Measurements from ENCODE around the gene OR1J2.

OR1J2 gene

GRCh38 chr9:122510502-122510901 is at the start of gene OR1J2:
Gene OR1J2, plus strand, starts transcription at chr9:122510802. Its CDS starts 0 bp downstream, at chr9:122510802.
- DNase-seq (ENCODE audit: low read depth), result no peak
- H3K4me3 ChIP-seq (ENCODE audit: low read length), result no peak within 1 kb of the TSS
- no peaks in the 10 kb centered on the region for H3K27me3 ChIP-seq (replicated peaks; ENCODE audit: control insufficient read depth, insufficient read depth, low read length)
- no peaks in the 10 kb centered on the region for H3K4me1 ChIP-seq (ENCODE audit: control insufficient read depth, insufficient read depth, low read length)
- no peak within 1 kb of the TSS for H3K9ac ChIP-seq (ENCODE audit: low read length)
- no peaks in the 10 kb centered on the region for H3K9me3 ChIP-seq (ENCODE audit: control insufficient read depth, low read length)
- H3K36me3 ChIP-seq (ENCODE audit: control insufficient read depth, insufficient read depth, low read length, severe bottlenecking), result no peaks in the 10 kb centered on the region

- no peak for DNase-seq (ENCODE audit: low read depth)
- Histone ChIP-seq H3K9ac (ENCODE audit: low read length) (peak overlapping the region; percentile 79), H3K36me3 (ENCODE audit: control insufficient read depth, insufficient read depth, low read length, severe bottlenecking) (no peaks in the 10 kb centered on the region), H3K4me1 (ENCODE audit: control insufficient read depth, insufficient read depth, low read length) (peaks cover 22% of the 10 kb centered on the region), H3K9me3 (ENCODE audit: control insufficient read depth, low read length) (no peaks in the 10 kb centered on the region), H3K27me3 (replicated peaks; ENCODE audit: control insufficient read depth, insufficient read depth, low read length) (no peaks in the 10 kb centered on the region), H3K4me3 (ENCODE audit: low read length) (peak overlapping the region; percentile 83)
Measured at GRCh38 chr9:122463828-122464632, 46.6 kb upstream of the OR1J2 start.

GRCh38 chr9:122464633-122465567 is 45.7 kb upstream of the OR1J2 start:
- Histone ChIP-seq H3K9ac (ENCODE audit: low read length) (peak overlapping the region; percentile 79), H3K4me3 (ENCODE audit: low read length) (peak overlapping the region; percentile 83), H3K4me1 (ENCODE audit: control insufficient read depth, insufficient read depth, low read length) (peaks cover 30% of the 10 kb centered on the region), H3K36me3 (ENCODE audit: control insufficient read depth, insufficient read depth, low read length, severe bottlenecking) (no peaks in the 10 kb centered on the region), H3K27me3 (replicated peaks; ENCODE audit: control insufficient read depth, insufficient read depth, low read length) (no peaks in the 10 kb centered on the region), H3K9me3 (ENCODE audit: control insufficient read depth, low read length) (no peaks in the 10 kb centered on the region)
- peak; percentile 98 for DNase-seq (ENCODE audit: low read depth)

GRCh38 chr9:122466456-122466855 is 44.1 kb upstream of the OR1J2 start:
- Histone ChIP-seq H3K36me3 (ENCODE audit: control insufficient read depth, insufficient read depth, low read length, severe bottlenecking) (no peaks in the 10 kb centered on the region), H3K4me3 (ENCODE audit: low read length) (no peak overlapping the region), H3K9ac (ENCODE audit: low read length) (no peak overlapping the region), H3K9me3 (ENCODE audit: control insufficient read depth, low read length) (no peaks in the 10 kb centered on the region), H3K4me1 (ENCODE audit: control insufficient read depth, insufficient read depth, low read length) (peaks cover 30% of the 10 kb centered on the region), H3K27me3 (replicated peaks; ENCODE audit: control insufficient read depth, insufficient read depth, low read length) (no peaks in the 10 kb centered on the region)
- no peak for DNase-seq (ENCODE audit: low read depth)

GRCh38 chr9:122468735-122469134 is 41.9 kb upstream of the OR1J2 start:
- Histone ChIP-seq H3K36me3 (ENCODE audit: control insufficient read depth, insufficient read depth, low read length, severe bottlenecking) (no peaks in the 10 kb centered on the region), H3K9me3 (ENCODE audit: control insufficient read depth, low read length) (no peaks in the 10 kb centered on the region), H3K9ac (ENCODE audit: low read length) (peak overlapping the region; percentile 61), H3K27me3 (replicated peaks; ENCODE audit: control insufficient read depth, insufficient read depth, low read length) (no peaks in the 10 kb centered on the region), H3K4me3 (ENCODE audit: low read length) (peak overlapping the region; percentile 55), H3K4me1 (ENCODE audit: control insufficient read depth, insufficient read depth, low read length) (peaks cover 30% of the 10 kb centered on the region)
- peak; percentile 73 for DNase-seq (ENCODE audit: low read depth)

GRCh38 chr9:122474561-122474960 is 36.0 kb upstream of the OR1J2 start:
- no peaks in the 10 kb centered on the region for H3K9me3 ChIP-seq (ENCODE audit: control insufficient read depth, low read length)
- H3K9ac ChIP-seq (ENCODE audit: low read length), result no peak overlapping the region
- no peak for DNase-seq (ENCODE audit: low read depth)
- H3K4me3 ChIP-seq (ENCODE audit: low read length), result no peak overlapping the region
- H3K4me1 ChIP-seq (ENCODE audit: control insufficient read depth, insufficient read depth, low read length), result peaks cover 12% of the 10 kb centered on the region
- H3K36me3 ChIP-seq (ENCODE audit: control insufficient read depth, insufficient read depth, low read length, severe bottlenecking), result no peaks in the 10 kb centered on the region
- H3K27me3 ChIP-seq (replicated peaks; ENCODE audit: control insufficient read depth, insufficient read depth, low read length), result no peaks in the 10 kb centered on the region

GRCh38 chr9:122475717-122476116 is 34.9 kb upstream of the OR1J2 start:
- no peak overlapping the region for H3K4me3 ChIP-seq (ENCODE audit: low read length)
- peaks cover 10% of the 10 kb centered on the region for H3K4me1 ChIP-seq (ENCODE audit: control insufficient read depth, insufficient read depth, low read length)
- no peaks in the 10 kb centered on the region for H3K36me3 ChIP-seq (ENCODE audit: control insufficient read depth, insufficient read depth, low read length, severe bottlenecking)
- H3K9me3 ChIP-seq (ENCODE audit: control insufficient read depth, low read length), result no peaks in the 10 kb centered on the region
- DNase-seq (ENCODE audit: low read depth), result no peak
- H3K9ac ChIP-seq (ENCODE audit: low read length), result no peak overlapping the region
- no peaks in the 10 kb centered on the region for H3K27me3 ChIP-seq (replicated peaks; ENCODE audit: control insufficient read depth, insufficient read depth, low read length)

GRCh38 chr9:122477346-122477745 is 33.3 kb upstream of the OR1J2 start:
- H3K27me3 ChIP-seq (replicated peaks; ENCODE audit: control insufficient read depth, insufficient read depth, low read length), result no peaks in the 10 kb centered on the region
- H3K9ac ChIP-seq (ENCODE audit: low read length), result no peak overlapping the region
- no peaks in the 10 kb centered on the region for H3K9me3 ChIP-seq (ENCODE audit: control insufficient read depth, low read length)
- no peak for DNase-seq (ENCODE audit: low read depth)
- H3K4me1 ChIP-seq (ENCODE audit: control insufficient read depth, insufficient read depth, low read length), result peaks cover 10% of the 10 kb centered on the region
- H3K36me3 ChIP-seq (ENCODE audit: control insufficient read depth, insufficient read depth, low read length, severe bottlenecking), result no peaks in the 10 kb centered on the region
- no peak overlapping the region for H3K4me3 ChIP-seq (ENCODE audit: low read length)

- Histone ChIP-seq H3K9me3 (ENCODE audit: control insufficient read depth, low read length) (no peaks in the 10 kb centered on the region), H3K4me3 (ENCODE audit: low read length) (no peak within 1 kb of the TSS), H3K27me3 (replicated peaks; ENCODE audit: control insufficient read depth, insufficient read depth, low read length) (no peaks in the 10 kb centered on the region), H3K36me3 (ENCODE audit: control insufficient read depth, insufficient read depth, low read length, severe bottlenecking) (no peaks in the 10 kb centered on the region), H3K4me1 (ENCODE audit: control insufficient read depth, insufficient read depth, low read length) (peaks cover 10% of the 10 kb centered on the region), H3K9ac (ENCODE audit: low read length) (no peak within 1 kb of the TSS)
- no peak for DNase-seq (ENCODE audit: low read depth)
Measured at GRCh38 chr9:122477826-122478225, 32.8 kb upstream of the OR1J2 start, which contains the start of gene OR1J1. Gene OR1J1, minus strand, starts transcription at chr9:122477926. Its CDS starts 0 bp downstream, at chr9:122477926.

GRCh38 chr9:122479062-122479461 is 31.5 kb upstream of the OR1J2 start:
- no peaks in the 10 kb centered on the region for H3K9me3 ChIP-seq (ENCODE audit: control insufficient read depth, low read length)
- H3K4me1 ChIP-seq (ENCODE audit: control insufficient read depth, insufficient read depth, low read length), result peaks cover 10% of the 10 kb centered on the region
- DNase-seq (ENCODE audit: low read depth), result no peak

GRCh38 chr9:122498883-122499288 is 11.7 kb upstream of the OR1J2 start:
- Histone ChIP-seq H3K9ac (ENCODE audit: low read length) (no peak overlapping the region), H3K4me3 (ENCODE audit: low read length) (no peak overlapping the region), H3K9me3 (ENCODE audit: control insufficient read depth, low read length) (peaks cover 3% of the 10 kb centered on the region), H3K27me3 (replicated peaks; ENCODE audit: control insufficient read depth, insufficient read depth, low read length) (no peaks in the 10 kb centered on the region), H3K36me3 (ENCODE audit: control insufficient read depth, insufficient read depth, low read length, severe bottlenecking) (no peaks in the 10 kb centered on the region), H3K4me1 (ENCODE audit: control insufficient read depth, insufficient read depth, low read length) (no peaks in the 10 kb centered on the region)
- peak; percentile 50 for DNase-seq (ENCODE audit: low read depth)

More at GRCh38 chr9:122479062-122479461, 31.5 kb upstream of the OR1J2 start:
- H3K9ac ChIP-seq (ENCODE audit: low read length), result no peak overlapping the region
- H3K27me3 ChIP-seq (replicated peaks; ENCODE audit: control insufficient read depth, insufficient read depth, low read length), result no peaks in the 10 kb centered on the region
- H3K36me3 ChIP-seq (ENCODE audit: control insufficient read depth, insufficient read depth, low read length, severe bottlenecking), result no peaks in the 10 kb centered on the region
- no peak overlapping the region for H3K4me3 ChIP-seq (ENCODE audit: low read length)
